DOHH2 (cell line): ENCODE results near the gene NCAPD2.

Experiments used
- H3F3A ChIP-seq: fragments of 200-600 bp; sonication (generic), shearing (Covaris generic); 2 replicates; pipeline ENCODE4 v1.6.0; 2016; ENCODE audit warnings: antibody characterized with exemption, mild to moderate bottlenecking; ENCODE audit not compliant: control insufficient read depth, insufficient read depth
- H3K27ac ChIP-seq: fragments of 200-600 bp; sonication (generic); 2 replicates; pipeline ENCODE4 v1.5.1; 2014; ENCODE audit warnings: low read depth, mild to moderate bottlenecking, low read length, moderate library complexity
- H3K27me3 ChIP-seq: fragments of 200-600 bp; sonication (generic); 2 replicates; pipeline ENCODE4 v1.6.1; 2014; ENCODE audit warnings: mild to moderate bottlenecking, low read length, mixed read lengths; ENCODE audit not compliant: control insufficient read depth
- H3K36me3 ChIP-seq: fragments of 200-600 bp; sonication (generic); 2 replicates; pipeline ENCODE4 v1.6.1; 2014; ENCODE audit warnings: mild to moderate bottlenecking, low read length, moderate library complexity, mixed read lengths; ENCODE audit not compliant: control insufficient read depth
- H3K4me1 ChIP-seq: fragments of 200-600 bp; sonication (generic); 2 replicates; pipeline ENCODE4 v1.6.1; 2014; ENCODE audit warnings: mild to moderate bottlenecking, low read length, mixed read lengths; ENCODE audit not compliant: control insufficient read depth
- H3K4me2 ChIP-seq: fragments of 200-600 bp; sonication (generic); 2 replicates; pipeline ENCODE4 v1.6.0; 2014; ENCODE audit warnings: mild to moderate bottlenecking, low read length, moderate library complexity
- H3K4me3 ChIP-seq: fragments of 200-600 bp; sonication (generic); 2 replicates; pipeline ENCODE4 v1.5.1; 2014; ENCODE audit warnings: mild to moderate bottlenecking, low read length, mixed read lengths
- H3K79me2 ChIP-seq: fragments of 200-600 bp; sonication (generic); 2 replicates; pipeline ENCODE4 v1.6.1; 2014; ENCODE audit warnings: mild to moderate bottlenecking, low read length, mixed read lengths; ENCODE audit not compliant: control insufficient read depth
- H3K9me2 ChIP-seq: fragments of 200-600 bp; sonication (generic); replicated peaks from 2 replicates; pipeline ENCODE4 v1.6.1; 2014; ENCODE audit warnings: mild to moderate bottlenecking, low read length, mixed read lengths; ENCODE audit not compliant: control insufficient read depth
- H3K9me3 ChIP-seq: fragments of 200-600 bp; sonication (generic); 2 replicates; pipeline ENCODE4 v1.6.1; 2014; ENCODE audit warnings: antibody characterized with exemption, low read length, mixed read lengths; ENCODE audit not compliant: control insufficient read depth, insufficient read depth
- H4K20me1 ChIP-seq: fragments of 200-600 bp; sonication (generic); 2 replicates; pipeline ENCODE4 v1.6.0; 2014; ENCODE audit warnings: low read depth, mild to moderate bottlenecking, antibody characterized with exemption, low read length, moderate library complexity; ENCODE audit not compliant: control insufficient read depth, insufficient read depth
- CTCF ChIP-seq: fragments of 200-600 bp; sonication (generic); IDR thresholded peaks from one replicate; pipeline ENCODE4 v1.5.1; 2014; ENCODE audit warnings: antibody characterized with exemption, mild to moderate bottlenecking, low read depth, low read length; ENCODE audit not compliant: poor library complexity, severe bottlenecking
- EZH2phosphoT487 ChIP-seq: fragments of 200-600 bp; sonication (generic); IDR thresholded peaks from 2 replicates; pipeline ENCODE4 v1.6.1; 2017; ENCODE audit warnings: borderline replicate concordance, mild to moderate bottlenecking, antibody characterized with exemption, low read length, moderate library complexity, mixed read lengths

NCAPD2 gene

GRCh38 chr12:6463858-6464257 lies 30.0 kb upstream of the NCAPD2 start:
- Histone ChIP-seq H3K36me3 (peaks cover 91% of the 10 kb centered on the region), H3K4me3 (no peak overlapping the region), H3K79me2 (peaks cover 56% of the 10 kb centered on the region), H3K27me3 (no peaks in the 10 kb centered on the region), H3K9me2 (no peaks in the 10 kb centered on the region), H3F3A (peaks cover 22% of the 10 kb centered on the region), H3K9me3 (no peaks in the 10 kb centered on the region), H3K4me2 (peak overlapping the region; percentile 68), H3K4me1 (peaks cover 82% of the 10 kb centered on the region), H3K27ac (peak overlapping the region; percentile 76), H4K20me1 (no peaks in the 10 kb centered on the region)
- TF ChIP-seq CTCF (no peak), EZH2phosphoT487 (no peak)

GRCh38 chr12:6464531-6464930 lies 29.4 kb upstream of the NCAPD2 start:
- H3K9me3 ChIP-seq = no peaks in the 10 kb centered on the region
- no peaks in the 10 kb centered on the region for H3K9me2 ChIP-seq
- no peak for TF ChIP-seq CTCF
- TF ChIP-seq EZH2phosphoT487 = no peak
- H3K4me3 ChIP-seq = no peak overlapping the region
- H3K27ac ChIP-seq = no peak overlapping the region
- peaks cover 86% of the 10 kb centered on the region for H3K4me1 ChIP-seq
- no peak overlapping the region for H3K4me2 ChIP-seq
- no peaks in the 10 kb centered on the region for H3K27me3 ChIP-seq
- H3F3A ChIP-seq = peaks cover 18% of the 10 kb centered on the region
- peaks cover 92% of the 10 kb centered on the region for H3K36me3 ChIP-seq
- H3K79me2 ChIP-seq = peaks cover 63% of the 10 kb centered on the region
- H4K20me1 ChIP-seq = no peaks in the 10 kb centered on the region

- peaks cover 79% of the 10 kb centered on the region for H3K4me1 ChIP-seq
- no peaks in the 10 kb centered on the region for H3K9me3 ChIP-seq
- H3K4me2 ChIP-seq = peak overlapping the region; percentile 17
- peak overlapping the region; percentile 19 for H3K27ac ChIP-seq
- H3K4me3 ChIP-seq = no peak overlapping the region
- TF ChIP-seq CTCF (peak; percentile 88), EZH2phosphoT487 (no peak)
- peaks cover 72% of the 10 kb centered on the region for H3K79me2 ChIP-seq
- H3K27me3 ChIP-seq = no peaks in the 10 kb centered on the region
- no peaks in the 10 kb centered on the region for H3K9me2 ChIP-seq
- no peaks in the 10 kb centered on the region for H4K20me1 ChIP-seq
- H3K36me3 ChIP-seq = peaks cover 90% of the 10 kb centered on the region
- H3F3A ChIP-seq = peaks cover 18% of the 10 kb centered on the region
These were observed 28.3 kb upstream of the NCAPD2 start for GRCh38 chr12:6465467-6466183.
